ENCODE data around the gene ADPRH. TPM values are rescaled to one million over a fixed set of nuclear protein-coding genes. Genes with fewer than 3 reads are reported as not detected.

Gene ADPRH
- total and polyA plus RNA-seq, 9 donors = 2.1 to 14.6 (median 4.5) TPM

GRCh38 chr3:119534296-119534695 lies 45.0 kb upstream of the ADPRH start:
- H3K9me3 ChIP-seq = no peaks in the 10 kb centered on the region

GRCh38 chr3:119536757-119537156 lies 42.5 kb upstream of the ADPRH start:
- Histone ChIP-seq H3K36me3 (no peaks in the 10 kb centered on the region), H3K4me3 (no peak overlapping the region), H3K4me1 (ENCODE audit: insufficient read depth) (no peaks in the 10 kb centered on the region), H3K27ac (no peak overlapping the region), H3K27me3 (no peaks in the 10 kb centered on the region), H3K9me3 (no peaks in the 10 kb centered on the region)
- no peak for DNase-seq
- TF ChIP-seq EP300 (IDR thresholded peaks at IDR 0.05) (no peak), POLR2A (IDR thresholded peaks at IDR 0.05) (no peak), CTCF (IDR thresholded peaks at IDR 0.05) (no peak)
- intact Hi-C loops (cut with DNase I) = no loop called here
- WGBS, 3 donors = 96 to 97% (median 96%) methylated on average over 4 of the region's 4 CpGs

More at GRCh38 chr3:119534296-119534695, 45.0 kb upstream of the ADPRH start:
- Histone ChIP-seq H3K4me1 (ENCODE audit: insufficient read depth) (no peaks in the 10 kb centered on the region), H3K36me3 (no peaks in the 10 kb centered on the region), H3K4me3 (no peak overlapping the region), H3K27me3 (no peaks in the 10 kb centered on the region), H3K27ac (no peak overlapping the region)
- intact Hi-C loops (cut with DNase I) = no loop called here
- no peak for TF ChIP-seq POLR2A (IDR thresholded peaks at IDR 0.05)
- TF ChIP-seq CTCF (IDR thresholded peaks at IDR 0.05) = no peak
- no peak for TF ChIP-seq EP300 (IDR thresholded peaks at IDR 0.05)
- no peak for DNase-seq
- WGBS, 3 donors = 89 to 96% (median 96%) methylated on average over 1 of the region's 1 CpG

GRCh38 chr3:119538772-119539171 lies 40.5 kb upstream of the ADPRH start:
- Histone ChIP-seq H3K27ac (no peak overlapping the region), H3K4me1 (ENCODE audit: insufficient read depth) (no peaks in the 10 kb centered on the region), H3K36me3 (no peaks in the 10 kb centered on the region), H3K9me3 (no peaks in the 10 kb centered on the region), H3K27me3 (no peaks in the 10 kb centered on the region), H3K4me3 (no peak overlapping the region)
- DNase-seq = no peak
- intact Hi-C loops (cut with DNase I) = no loop called here
- no peak for TF ChIP-seq POLR2A (IDR thresholded peaks at IDR 0.05)
- TF ChIP-seq CTCF (IDR thresholded peaks at IDR 0.05) = no peak
- no peak for TF ChIP-seq EP300 (IDR thresholded peaks at IDR 0.05)
- WGBS, 3 donors = 78 to 86% (median 85%) methylated on average over 1 of the region's 1 CpG

- no peak overlapping the region for H3K4me3 ChIP-seq
- no peaks in the 10 kb centered on the region for H3K36me3 ChIP-seq
- no peaks in the 10 kb centered on the region for H3K27me3 ChIP-seq
- H3K9me3 ChIP-seq = no peaks in the 10 kb centered on the region
- no peak overlapping the region for H3K27ac ChIP-seq
- no peak for DNase-seq
- intact Hi-C loops (cut with DNase I) = no loop called here
- 72 to 81% (median 80%) methylated on average over 3 of the region's 3 CpGs for WGBS, 3 donors
- TF ChIP-seq POLR2A (IDR thresholded peaks at IDR 0.05) (no peak), EP300 (IDR thresholded peaks at IDR 0.05) (no peak), CTCF (IDR thresholded peaks at IDR 0.05) (no peak)
- no peaks in the 10 kb centered on the region for H3K4me1 ChIP-seq (ENCODE audit: insufficient read depth)
Observed at GRCh38 chr3:119541547-119541946, 37.7 kb upstream of the ADPRH start.

All from ovary (tissue), 9 donors.